Stimulated activated CD4-positive, alpha-beta T cell treated with anti-CD3 and anti-CD28 coated beads, TNF-alpha, amount 100 ng/mL, for 4 hours (primary cell): ENCODE results near the gene DEFB116.
"Not testable (repeated sequence)": the region's sequence is repeated elsewhere in the genome, so short reads cannot be mapped to it uniquely, and the experiment has no call there.

Experiments
- DNase-seq, 3 experiments: peaks; one replicate each; pipeline ENCODE4 v3.0.0-alpha.2; 2020; ENCODE audit warnings: low read depth in 3 of 3

DEFB116 gene

GRCh38 chr20:31308535-31309162 lies at the start of gene DEFB116:
TSS of gene DEFB116 (minus strand) at chr20:31308585. CDS start at chr20:31308585, 0 bp downstream.
- no peak for DNase-seq

DNA sequence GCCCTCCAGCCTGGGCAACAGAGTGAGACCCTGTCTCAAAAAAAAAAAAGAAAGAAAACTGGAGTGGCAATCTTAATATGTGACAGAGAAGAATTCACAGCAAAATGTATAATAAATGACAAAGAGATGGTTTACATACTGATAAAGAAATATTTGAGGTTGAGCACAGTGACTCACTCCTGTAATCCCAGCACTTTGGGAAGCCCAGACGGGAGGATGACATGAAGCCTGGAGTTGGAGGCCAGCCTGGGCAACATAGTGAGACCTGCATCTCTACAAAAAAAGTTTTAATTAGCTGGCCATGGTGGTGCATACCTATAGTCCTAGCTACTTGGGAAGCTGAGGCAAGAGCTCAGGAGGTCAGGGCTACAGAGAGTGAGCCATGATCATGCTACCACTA lies 47.6 kb upstream of the DEFB116 start:
- DNase-seq = no peak

DNA sequence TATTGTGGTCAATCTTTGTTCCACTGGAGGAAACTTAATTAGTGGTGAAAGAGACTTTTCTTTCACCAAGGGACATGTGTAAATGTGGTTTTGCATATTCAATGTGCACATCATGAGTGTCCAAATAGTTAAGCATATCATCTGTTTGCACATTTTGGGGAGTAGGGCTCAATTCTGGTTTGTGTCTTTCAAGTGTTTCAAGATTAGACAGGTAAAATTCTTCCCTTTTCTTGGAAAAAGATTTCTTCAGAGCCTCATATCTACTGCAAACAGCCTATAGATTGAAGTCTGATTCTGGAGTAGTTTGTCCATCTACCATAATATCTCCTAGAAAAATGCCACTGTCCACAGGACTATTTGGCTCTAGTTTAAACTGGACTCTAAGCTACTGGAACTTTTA lies 33.1 kb upstream of the DEFB116 start:
- no peak for DNase-seq

DNA sequence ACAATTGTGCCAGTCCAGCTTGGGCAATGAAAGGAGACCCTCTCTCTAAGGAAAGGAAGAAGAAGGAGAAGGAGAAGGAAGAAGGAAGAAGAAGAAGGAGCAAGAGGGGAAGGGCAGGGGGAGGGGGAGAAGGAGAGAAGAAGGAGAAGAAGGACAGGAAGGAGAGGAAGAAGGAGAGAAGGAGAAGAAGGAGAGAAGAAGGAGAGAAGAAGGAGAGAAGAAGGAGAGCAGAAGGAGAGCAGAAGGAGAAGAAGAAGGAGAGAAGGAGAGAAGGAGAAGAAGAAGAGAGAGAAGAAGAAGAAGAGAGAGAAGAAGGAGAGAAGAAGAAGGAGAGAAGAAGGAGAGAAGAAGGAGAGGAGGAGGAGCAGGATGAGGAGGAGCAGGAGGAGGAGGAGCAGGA lies 22.5 kb upstream of the DEFB116 start:
- no peak for DNase-seq

DNA sequence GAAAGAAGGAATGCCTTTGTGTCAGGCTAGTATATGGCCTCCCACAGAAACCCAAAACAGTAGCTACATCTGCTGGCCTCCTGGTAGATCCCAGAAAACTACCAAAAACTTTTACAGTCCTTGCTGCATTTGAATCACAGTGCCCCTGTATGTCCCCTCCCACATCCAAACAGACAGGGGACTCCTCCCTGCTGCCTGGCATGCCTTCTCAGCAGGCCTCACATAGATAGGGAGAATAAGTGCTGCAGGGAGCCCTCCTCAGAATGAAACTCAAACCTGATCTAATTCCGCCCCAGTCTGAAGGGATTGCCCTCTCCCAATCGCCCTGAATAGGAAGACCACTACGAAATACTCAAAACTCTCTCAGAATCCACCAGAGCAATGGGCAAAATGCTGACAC lies 14.1 kb upstream of the DEFB116 start:
- DNase-seq = no peak

GRCh38 chr20:31284964-31285363 lies 23.4 kb downstream of the DEFB116 start:
- not testable (repeated sequence) for DNase-seq

DNA sequence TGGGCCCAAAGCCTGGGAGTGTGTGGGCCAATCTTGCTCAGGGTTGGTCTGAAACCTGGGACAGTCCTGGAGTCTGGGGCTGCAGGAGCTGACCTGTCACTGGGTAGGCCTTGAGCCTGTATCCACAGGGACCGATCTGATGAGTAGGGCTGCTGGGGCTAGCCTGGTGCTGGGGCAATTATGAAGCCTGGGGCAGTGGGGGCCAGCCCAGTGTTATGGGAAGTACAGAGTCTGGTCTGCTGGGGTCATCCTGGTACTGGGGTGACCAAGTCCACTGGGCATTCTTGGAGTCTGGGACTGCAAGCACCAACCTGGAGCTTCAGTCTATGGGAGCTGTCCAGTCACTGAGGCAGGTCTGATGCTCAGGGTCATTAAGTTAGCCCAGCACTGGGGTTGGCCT lies 30.2 kb downstream of the DEFB116 start:
- DNase-seq = no peak

DNA sequence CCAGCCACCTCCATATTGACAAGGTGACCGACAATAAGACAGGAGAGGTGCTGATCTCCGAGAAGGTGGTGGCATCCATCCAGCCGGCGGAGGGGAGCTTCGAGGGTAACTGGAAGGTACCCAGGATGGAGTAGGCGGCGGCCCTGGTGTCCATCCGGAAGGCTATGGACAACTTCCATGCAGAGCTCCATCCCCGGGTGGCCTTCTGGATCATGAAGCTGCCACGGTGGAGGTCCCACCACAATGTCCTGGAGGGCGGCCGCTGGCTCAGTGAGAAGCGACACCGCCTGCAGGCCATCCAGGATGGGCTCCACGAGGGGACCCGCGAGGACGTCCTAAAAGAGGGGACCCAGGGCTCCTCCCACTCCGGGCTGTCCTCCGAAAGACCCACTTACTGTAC lies 33.9 kb downstream of the DEFB116 start:
- DNase-seq = no peak

DNA sequence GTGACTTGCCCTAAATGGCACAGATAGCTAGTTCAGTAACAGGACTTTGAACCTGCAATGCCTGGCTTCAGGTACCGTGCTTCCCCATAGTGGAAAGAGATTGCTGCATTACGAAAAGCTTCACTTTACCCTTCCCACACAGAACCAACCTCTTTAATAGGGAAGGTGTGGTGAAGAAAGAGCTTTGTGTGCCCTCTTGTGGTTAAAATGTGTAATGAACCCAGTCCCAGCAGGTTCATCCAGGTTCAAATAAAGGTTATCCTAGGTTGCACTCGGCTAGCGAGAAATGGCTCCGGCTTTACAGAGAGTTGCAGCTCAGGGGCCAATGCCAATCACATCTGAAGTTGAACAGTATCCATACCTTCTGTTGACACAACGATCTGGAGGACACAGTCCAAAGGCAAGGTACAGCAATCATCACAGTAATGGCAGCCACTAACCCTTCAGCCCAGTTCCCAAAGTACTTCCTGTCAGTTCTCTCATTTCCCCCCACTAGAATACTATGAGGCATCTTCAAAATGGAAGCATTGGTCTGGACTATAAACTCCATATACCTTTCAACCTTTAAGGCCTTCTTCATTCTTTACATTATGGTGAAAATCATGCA lies 48.0 kb downstream of the DEFB116 start:
- no peak for DNase-seq

- DNase-seq = no peak
Observed at GRCh38 chr20:31257364-31257763, 51.0 kb downstream of the DEFB116 start, which contains the start of gene DEFB115. TSS of gene DEFB115 (plus strand) at chr20:31257664. CDS start at chr20:31257664, 0 bp downstream.

DNA sequence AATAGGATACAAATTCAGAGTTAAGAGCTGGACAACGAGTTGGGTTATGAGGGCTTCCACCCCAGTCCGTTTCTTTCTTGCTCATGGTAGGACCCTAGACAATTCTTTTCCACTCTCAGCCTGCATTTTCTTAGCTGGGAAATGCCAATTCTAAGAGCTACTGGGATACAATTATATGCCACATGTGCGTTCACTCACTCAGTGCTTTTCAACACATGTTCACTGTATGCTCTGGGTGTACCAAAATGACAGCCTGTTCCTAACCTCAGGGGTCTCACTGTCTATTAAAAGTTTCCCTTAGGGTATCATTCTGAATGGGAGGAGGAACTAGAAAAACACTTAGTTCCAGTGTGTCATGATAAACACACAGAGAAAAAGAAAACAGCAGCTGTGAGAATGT lies 51.4 kb downstream of the DEFB116 start:
- no peak for DNase-seq
